Activated T-cell treated with anti-CD3 and anti-CD28 coated beads, Interleukin-2, amount 50 U/mL, for 4 hours (primary cell): ENCODE measurements around the gene SPINK4. TPM values are rescaled to one million over a fixed set of nuclear protein-coding genes. Genes with fewer than 3 reads are reported as not detected.
A peak's percentile ranks its signal among the peaks of the same experiment; 100 is the strongest.

Source experiments
- ATAC-seq, 2 donors: fragments of 200-7000 bp; cut with Tn5 transposase; one replicate each; pipeline ENCODE4 v1.10.0; 2021
- DNase-seq: peaks from one replicate; pipeline ENCODE4 v3.0.0-alpha.2; 2020
- H3K27me3 Mint-ChIP-seq: one replicate; pipeline ENCODE4 v1.8.0; 2021; ENCODE audit warnings: low read depth, mixed read lengths
- H3K36me3 Mint-ChIP-seq: one replicate; pipeline ENCODE4 v1.8.0; 2022; ENCODE audit warnings: mixed read lengths; ENCODE audit not compliant: insufficient read depth
- H3K4me1 Mint-ChIP-seq: one replicate; pipeline ENCODE4 v1.8.0; 2021; ENCODE audit warnings: low read depth, mixed read lengths
- H3K4me3 Mint-ChIP-seq: one replicate; pipeline ENCODE4 v1.8.0; 2021; ENCODE audit warnings: mild to moderate bottlenecking, moderate library complexity, mixed read lengths
- H3K9me3 Mint-ChIP-seq: one replicate; pipeline ENCODE4 v1.8.0; 2021; ENCODE audit warnings: mixed read lengths
- total RNA-seq, 3 donors: library from RNA; stranded (reverse); gene quantifications; one replicate each; pipeline ENCODE4 v1.2.1, GENCODE V29; 2021

SPINK4 gene
- total RNA-seq, 3 donors from 2014 or later = not detected

DNA sequence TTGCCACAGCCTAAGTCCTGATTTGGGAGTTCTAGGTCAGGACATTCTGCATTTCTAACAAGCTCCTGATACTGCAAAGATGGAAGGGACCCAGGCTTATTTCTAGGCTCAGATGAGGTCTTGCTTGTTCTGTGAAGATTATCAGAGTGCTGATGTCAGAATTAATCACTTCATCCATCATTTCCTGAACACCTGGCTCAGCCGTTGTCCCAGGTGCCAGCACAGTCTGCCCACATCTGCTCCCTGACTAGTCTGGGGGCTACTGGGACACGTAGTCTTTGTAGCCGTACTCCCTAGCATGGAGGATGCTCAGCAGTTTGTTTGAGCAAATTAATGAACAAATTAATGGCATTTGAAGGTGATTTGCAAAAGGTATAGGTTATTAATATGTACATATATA, 17.9 kb upstream of the SPINK4 start:
- Mint-ChIP-seq H3K36me3 (no peaks in the 10 kb centered on the region), H3K4me1 (peaks cover 14% of the 10 kb centered on the region), H3K9me3 (no peaks in the 10 kb centered on the region), H3K4me3 (no peak overlapping the region), H3K27me3 (peaks cover 2% of the 10 kb centered on the region)
- DNase-seq (no peak), ATAC-seq (no peak)

DNA sequence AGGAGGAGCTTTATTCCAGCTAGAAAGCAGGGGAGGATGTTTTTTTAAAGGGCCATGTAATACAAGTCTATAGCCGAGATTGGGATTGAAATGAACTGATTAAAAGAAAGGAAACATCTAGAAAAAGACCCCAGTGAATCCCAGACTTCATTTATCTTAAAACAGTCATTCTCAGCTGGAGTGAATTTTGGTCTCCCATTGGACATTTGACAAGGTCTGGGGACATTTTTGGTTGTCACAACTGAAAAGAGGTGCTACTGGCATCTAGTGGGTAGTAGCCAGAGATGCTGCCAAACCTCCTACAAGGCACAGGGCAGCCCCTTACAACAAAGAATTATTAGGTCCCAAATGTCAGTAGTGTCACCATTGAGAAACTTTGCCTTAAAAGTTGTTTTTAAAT, 16.3 kb upstream of the SPINK4 start:
- H3K9me3 Mint-ChIP-seq = no peaks in the 10 kb centered on the region
- H3K27me3 Mint-ChIP-seq = peaks cover 2% of the 10 kb centered on the region
- no peak overlapping the region for H3K4me3 Mint-ChIP-seq
- DNase-seq = no peak
- H3K36me3 Mint-ChIP-seq = no peaks in the 10 kb centered on the region
- H3K4me1 Mint-ChIP-seq = peaks cover 14% of the 10 kb centered on the region
- no peak for ATAC-seq

DNA sequence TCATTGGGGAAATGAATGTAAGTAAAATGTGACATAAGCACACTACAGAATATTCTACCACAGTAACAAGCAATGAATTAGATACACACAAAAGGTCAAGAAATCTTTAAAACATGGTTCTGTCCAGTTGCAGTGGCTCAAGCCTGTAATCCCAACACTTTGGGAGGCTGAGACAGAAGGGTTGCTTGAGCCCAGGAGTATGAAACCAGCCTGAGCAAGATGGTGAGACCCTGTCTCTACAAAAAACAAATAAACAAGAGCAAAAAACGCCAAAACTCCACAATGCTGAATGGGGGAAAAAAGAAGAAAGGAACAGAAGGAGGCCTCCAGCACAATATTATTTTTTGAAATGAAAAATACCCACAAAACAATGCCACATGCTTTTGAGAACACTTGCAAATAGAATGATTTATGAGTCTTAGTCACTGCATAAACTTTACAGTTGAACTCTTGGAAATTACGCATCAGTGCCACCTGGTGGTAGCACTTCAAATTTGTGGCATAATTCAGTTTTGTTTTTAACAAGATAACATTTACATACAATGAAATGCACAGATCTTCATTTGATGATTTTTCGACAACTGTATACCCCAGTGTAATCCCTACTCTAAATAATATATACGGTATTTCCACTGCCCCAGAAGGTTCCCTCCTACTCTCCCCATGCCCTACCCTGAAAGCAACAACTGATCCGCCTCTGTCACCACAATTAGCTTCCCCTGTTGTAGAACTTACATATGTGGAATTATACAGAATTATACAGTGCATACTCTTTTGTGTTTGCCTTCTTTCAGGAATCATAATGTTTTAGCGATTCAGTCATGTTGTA, 14.4 kb upstream of the SPINK4 start:
- ATAC-seq (peak; percentile 71 to 79), DNase-seq (peak; percentile 71)
- Mint-ChIP-seq H3K4me1 (peaks cover 14% of the 10 kb centered on the region), H3K27me3 (peaks cover 2% of the 10 kb centered on the region), H3K4me3 (no peak overlapping the region), H3K36me3 (no peaks in the 10 kb centered on the region), H3K9me3 (no peaks in the 10 kb centered on the region)

DNA sequence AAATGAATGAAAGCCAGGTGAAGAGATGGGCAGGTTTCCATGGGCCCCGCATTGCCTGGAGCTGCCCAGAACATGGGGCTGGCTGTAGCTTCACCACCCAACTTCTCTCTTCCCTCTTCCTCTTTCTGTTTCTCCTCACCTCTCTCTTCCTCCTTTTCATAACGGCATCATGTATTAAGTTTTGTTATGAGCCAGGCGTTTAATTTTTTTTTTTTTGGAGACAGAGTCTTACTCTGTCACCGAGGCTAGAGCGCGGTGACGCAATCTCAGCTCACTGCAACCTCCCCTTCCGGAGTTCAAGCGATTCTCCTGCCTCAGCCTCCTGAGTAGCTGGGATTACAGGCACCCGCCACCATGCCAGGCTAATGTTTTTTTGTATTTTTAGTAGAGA, 13.0 kb upstream of the SPINK4 start:
- H3K4me1 Mint-ChIP-seq = peaks cover 9% of the 10 kb centered on the region
- DNase-seq = no peak
- no peak overlapping the region for H3K4me3 Mint-ChIP-seq
- no peaks in the 10 kb centered on the region for H3K36me3 Mint-ChIP-seq
- H3K27me3 Mint-ChIP-seq = peaks cover 2% of the 10 kb centered on the region
- H3K9me3 Mint-ChIP-seq = no peaks in the 10 kb centered on the region
- no peak for ATAC-seq

DNA sequence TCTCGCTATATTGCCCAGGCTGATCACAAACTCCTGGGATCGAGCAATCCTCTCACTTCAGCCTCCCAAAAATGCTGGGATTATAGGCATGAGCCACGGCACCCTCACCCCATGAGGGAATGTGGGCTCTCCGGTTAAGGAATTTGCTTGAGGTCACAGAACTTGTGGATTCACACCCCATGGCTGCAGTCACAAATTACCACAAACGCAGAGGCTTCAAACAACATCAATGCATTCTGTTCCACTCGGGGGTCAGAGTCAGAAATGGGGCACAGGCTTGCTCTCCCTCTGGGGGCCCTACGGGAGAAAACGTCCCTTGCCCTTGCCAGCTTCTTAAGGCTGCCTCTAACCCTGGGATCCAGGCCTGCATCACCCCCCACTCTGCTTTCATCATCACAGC, 12.2 kb upstream of the SPINK4 start:
- DNase-seq (no peak), ATAC-seq (no peak)
- Mint-ChIP-seq H3K27me3 (peaks cover 2% of the 10 kb centered on the region), H3K36me3 (no peaks in the 10 kb centered on the region), H3K9me3 (no peaks in the 10 kb centered on the region), H3K4me3 (no peak overlapping the region), H3K4me1 (peaks cover 9% of the 10 kb centered on the region)

DNA sequence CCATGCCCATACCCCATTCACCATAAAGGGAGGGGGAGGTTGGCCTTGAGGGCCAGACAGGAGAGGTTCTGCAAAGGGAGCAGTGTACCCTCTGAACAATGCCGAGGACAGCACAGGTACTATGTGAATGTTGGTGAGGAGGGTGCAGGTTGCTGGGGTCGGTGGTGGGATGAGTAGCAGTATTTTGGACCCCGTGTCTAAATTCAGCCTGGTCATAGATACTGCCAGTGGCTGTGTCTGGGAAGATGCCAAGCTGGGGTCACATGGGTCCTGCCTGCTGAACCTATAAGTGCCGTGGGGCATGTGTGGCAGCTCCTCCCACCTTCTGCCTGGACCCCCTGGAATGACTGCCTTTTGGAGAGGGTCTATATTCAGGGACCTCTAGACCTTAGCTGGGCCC, 11.4 kb upstream of the SPINK4 start:
- Mint-ChIP-seq H3K27me3 (peaks cover 2% of the 10 kb centered on the region), H3K4me1 (peaks cover 9% of the 10 kb centered on the region), H3K9me3 (no peaks in the 10 kb centered on the region), H3K4me3 (no peak overlapping the region), H3K36me3 (no peaks in the 10 kb centered on the region)
- ATAC-seq (no peak), DNase-seq (no peak)

DNA sequence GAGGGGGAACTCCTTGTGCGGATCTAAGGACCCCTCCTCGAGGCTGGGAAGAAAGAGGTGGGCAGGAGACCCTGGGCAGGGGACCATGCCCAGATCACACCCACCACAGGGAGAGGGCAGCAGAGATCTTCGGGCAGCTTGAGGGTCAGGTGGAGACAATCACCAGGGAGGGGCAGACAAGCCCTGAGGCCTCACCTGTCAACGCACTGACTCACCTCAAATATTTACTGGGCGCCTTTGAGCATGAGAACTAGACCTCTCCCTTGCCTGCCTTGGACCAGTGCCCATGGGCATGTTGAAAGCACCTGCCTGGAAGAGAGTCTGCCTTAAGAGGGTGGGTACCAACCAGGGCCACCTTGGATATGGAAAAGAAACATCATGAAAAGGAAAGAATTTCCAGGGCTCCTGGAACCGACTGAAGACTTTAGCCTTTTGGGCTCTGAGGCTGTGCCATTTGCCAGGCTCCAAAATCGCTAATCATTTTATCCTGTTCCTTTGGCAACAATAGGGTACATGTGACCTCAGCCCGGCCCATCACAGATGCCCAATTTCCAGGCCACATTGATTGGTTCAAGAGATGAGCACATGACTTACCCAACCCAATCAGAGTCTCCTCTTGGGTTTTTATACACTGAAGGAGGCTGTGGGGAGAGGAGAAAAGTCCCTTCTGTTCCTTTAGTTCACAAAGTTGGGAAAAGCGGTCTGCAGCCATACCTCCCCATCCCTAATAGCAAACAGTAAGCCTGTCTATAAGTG, 10.4 kb upstream of the SPINK4 start:
- DNase-seq = no peak
- H3K4me1 Mint-ChIP-seq = peaks cover 9% of the 10 kb centered on the region
- no peak for ATAC-seq
- no peak overlapping the region for H3K4me3 Mint-ChIP-seq
- H3K9me3 Mint-ChIP-seq = no peaks in the 10 kb centered on the region
- peaks cover under 1% of the 10 kb centered on the region for H3K27me3 Mint-ChIP-seq
- no peaks in the 10 kb centered on the region for H3K36me3 Mint-ChIP-seq

DNA sequence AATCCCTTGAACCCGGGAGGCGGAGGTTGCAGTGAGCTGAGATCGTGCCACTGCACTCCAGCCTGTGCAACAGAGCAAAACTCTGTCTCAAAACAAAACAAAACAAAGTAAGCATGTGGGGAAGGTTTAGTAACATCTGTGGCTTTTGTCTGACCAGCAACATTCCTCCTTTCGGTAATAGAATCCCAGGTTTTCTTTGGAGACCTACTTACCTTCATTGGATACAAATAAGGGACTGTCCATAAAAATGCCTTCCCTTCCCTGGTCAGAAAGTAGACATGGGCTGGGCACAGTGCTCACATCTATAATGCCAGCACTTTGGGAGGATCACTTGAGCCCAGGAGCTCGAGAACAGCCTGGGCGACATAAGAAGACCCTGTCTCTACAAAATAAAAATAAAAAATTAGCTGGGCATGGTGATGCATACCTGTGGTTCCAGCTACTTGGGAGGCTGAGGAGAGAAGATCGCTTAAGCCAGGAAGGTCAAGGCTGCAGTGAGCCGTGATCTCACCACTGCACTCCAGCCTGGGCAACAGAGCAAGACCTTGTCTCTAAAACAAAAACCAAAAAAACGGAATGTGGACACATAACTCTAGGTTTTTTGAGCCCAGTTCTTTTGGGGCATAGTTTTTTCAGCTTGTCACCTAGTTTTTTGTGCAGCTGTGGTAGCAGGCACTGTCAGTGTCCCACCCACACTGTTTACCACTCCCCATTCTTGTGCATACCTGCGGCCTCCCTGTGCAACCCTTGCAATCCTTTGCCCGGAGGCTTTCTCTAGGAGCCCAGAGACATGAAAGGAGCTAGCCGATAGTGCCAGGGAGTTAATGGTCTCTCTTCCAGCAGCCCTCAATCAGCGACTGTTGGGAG, 9.0 kb upstream of the SPINK4 start:
- H3K36me3 Mint-ChIP-seq = no peaks in the 10 kb centered on the region
- no peaks in the 10 kb centered on the region for H3K9me3 Mint-ChIP-seq
- DNase-seq (no peak), ATAC-seq (no peak)
- H3K4me3 Mint-ChIP-seq = no peak overlapping the region
- no peaks in the 10 kb centered on the region for H3K4me1 Mint-ChIP-seq
- peaks cover 4% of the 10 kb centered on the region for H3K27me3 Mint-ChIP-seq

DNA sequence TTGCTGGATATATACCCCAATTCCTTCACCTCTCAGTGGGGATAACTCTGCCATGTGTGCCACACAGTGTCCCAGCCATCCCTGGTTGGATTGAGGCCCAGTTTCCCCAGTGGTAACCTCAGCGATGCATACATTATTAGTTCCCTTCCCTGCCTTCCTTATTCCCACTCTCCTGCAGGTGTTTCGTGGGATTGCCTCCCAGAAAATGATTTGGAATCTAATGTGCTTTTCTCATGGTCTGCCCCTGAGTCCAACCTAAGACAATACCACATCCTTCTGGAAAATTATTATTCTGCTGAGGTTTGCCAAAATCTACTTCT, 8.4 kb upstream of the SPINK4 start:
- no peaks in the 10 kb centered on the region for H3K4me1 Mint-ChIP-seq
- H3K9me3 Mint-ChIP-seq = no peaks in the 10 kb centered on the region
- H3K27me3 Mint-ChIP-seq = peaks cover 5% of the 10 kb centered on the region
- DNase-seq = no peak
- H3K4me3 Mint-ChIP-seq = no peak overlapping the region
- H3K36me3 Mint-ChIP-seq = no peaks in the 10 kb centered on the region
- ATAC-seq = no peak

DNA sequence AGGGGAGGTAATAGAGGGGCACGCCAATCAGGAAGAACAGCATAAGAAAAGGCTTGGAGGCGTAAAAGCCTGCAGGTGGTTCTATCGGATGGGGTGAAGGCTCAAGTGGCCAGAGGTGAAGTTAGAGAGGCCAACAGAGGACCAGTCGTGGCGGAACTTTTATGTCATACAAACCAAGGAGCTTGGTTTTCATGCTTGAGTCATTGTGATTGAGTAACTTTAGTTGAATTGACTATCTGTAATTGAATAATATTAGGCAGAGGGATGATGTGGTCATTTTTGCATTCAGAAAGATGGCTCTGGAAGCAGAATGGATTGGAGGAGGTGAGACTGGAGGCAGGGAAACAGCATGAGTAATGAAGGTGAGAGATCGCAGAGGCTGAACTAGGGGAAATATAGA, 7.2 kb upstream of the SPINK4 start:
- no peak for ATAC-seq
- Mint-ChIP-seq H3K9me3 (no peaks in the 10 kb centered on the region), H3K36me3 (no peaks in the 10 kb centered on the region), H3K4me3 (no peak overlapping the region), H3K27me3 (peaks cover 5% of the 10 kb centered on the region), H3K4me1 (no peaks in the 10 kb centered on the region)
- no peak for DNase-seq

DNA sequence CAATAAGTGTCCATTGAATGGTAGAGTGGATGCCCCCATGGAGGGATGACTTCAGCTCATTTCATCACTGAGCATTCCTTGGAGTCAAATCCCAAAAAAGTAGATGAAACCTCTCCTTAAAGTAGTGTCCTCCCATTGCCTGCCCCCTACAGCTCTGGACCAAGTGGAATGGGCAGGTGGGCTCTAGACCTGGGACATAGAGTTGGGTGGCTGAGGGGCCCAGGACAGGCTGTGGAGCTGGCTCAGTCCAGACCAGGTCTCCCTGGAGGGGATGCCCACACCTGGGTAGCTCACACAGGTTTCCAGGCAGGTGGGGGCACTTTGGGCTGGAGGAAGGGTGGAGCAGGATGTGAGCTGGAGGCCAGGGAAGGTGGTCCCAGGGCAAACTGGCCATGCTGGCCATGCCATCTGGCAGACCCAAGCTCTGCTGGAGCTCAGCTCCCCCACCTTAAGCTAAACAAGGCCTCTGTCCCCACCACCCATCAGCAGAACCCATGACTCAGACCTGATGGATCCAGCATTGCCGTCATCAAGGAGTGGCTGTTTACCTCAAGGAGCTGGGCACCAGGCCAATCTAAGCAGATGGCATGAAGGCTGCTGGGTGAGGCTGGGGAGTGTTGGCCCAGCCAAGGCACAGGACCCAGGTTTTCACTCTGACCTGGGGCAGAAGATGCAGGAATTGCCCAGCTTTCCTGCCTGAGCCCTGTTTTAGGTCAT, 6.2 kb upstream of the SPINK4 start:
- no peaks in the 10 kb centered on the region for H3K9me3 Mint-ChIP-seq
- H3K4me1 Mint-ChIP-seq = no peaks in the 10 kb centered on the region
- no peak overlapping the region for H3K4me3 Mint-ChIP-seq
- H3K36me3 Mint-ChIP-seq = no peaks in the 10 kb centered on the region
- ATAC-seq (peak; percentile 47 to 55), DNase-seq (no peak)
- peaks cover 5% of the 10 kb centered on the region for H3K27me3 Mint-ChIP-seq

DNA sequence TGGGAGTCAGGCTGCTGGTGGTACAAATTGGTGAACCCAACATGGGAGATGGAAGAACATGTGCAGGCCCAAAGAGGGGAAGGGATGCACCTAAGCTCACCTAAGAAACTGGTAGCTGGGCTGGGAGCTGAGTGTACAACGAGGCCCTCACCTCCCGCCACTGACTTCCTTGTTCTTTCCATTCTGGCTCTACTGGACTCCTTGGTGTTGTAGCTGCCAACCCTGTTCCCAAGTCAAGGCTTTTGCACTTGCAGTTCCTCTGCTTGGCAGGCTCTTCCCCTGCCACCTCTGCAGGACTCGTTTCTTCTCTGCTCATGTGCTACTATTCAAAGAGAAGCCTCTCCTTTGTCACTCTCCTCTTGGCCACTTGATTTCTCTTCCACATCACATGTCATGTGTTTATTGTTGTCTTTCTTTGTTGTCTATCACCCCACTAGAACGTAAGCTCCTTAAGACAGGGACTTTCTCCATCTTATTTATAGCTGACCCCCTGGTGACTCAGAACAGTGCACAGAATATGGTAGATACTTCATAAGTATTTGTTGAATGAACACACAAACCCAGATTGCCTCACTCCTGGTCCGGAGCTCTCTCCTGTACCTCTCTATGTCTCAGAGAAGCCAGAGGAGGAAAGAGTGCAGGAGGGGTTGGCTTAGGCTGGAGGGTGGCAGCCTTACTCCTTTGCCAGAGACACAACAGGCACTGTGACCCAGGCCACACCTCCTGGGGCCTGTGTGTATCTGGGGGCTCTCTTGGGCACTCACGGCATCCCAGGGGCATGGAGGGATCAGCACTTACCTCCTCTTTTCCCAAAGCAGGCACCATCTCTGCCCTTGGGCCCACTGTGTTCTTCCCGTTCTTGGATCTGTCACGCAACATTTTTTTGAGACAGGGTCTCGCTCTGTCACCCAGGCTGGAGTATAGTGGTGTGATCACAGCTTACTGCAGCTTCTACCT, 5.2 kb upstream of the SPINK4 start:
- Mint-ChIP-seq H3K4me3 (no peak overlapping the region), H3K36me3 (no peaks in the 10 kb centered on the region), H3K9me3 (no peaks in the 10 kb centered on the region), H3K4me1 (peaks cover under 1% of the 10 kb centered on the region), H3K27me3 (peaks cover 5% of the 10 kb centered on the region)
- ATAC-seq = no peak
- DNase-seq = no peak

DNA sequence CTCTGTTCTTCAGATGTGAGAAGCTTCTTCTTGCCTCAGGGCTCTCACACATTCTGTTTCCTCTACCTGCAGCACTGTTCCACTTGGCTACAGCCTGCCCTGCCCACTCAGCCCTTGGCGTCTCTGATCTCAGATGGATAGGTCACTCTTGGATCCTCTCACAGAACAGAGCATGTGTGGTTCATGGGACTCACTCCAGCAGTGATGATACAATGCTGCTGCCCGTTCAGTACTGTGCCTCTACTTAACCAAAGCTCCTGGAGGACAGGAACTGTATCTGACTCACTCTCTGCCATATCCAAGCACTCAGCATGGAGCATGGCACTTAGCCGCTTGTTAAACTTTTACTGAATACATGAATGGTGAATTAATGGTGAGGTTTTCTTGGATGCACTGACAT, 3.4 kb upstream of the SPINK4 start:
- no peaks in the 10 kb centered on the region for H3K9me3 Mint-ChIP-seq
- no peaks in the 10 kb centered on the region for H3K36me3 Mint-ChIP-seq
- ATAC-seq (no peak), DNase-seq (no peak)
- H3K4me3 Mint-ChIP-seq = no peak overlapping the region
- H3K27me3 Mint-ChIP-seq = peaks cover 5% of the 10 kb centered on the region
- H3K4me1 Mint-ChIP-seq = peaks cover 1% of the 10 kb centered on the region
